Heart right ventricle (tissue), 16 donors: ENCODE results near the gene MS4A15. TPM values are rescaled to one million over a fixed set of nuclear protein-coding genes. Genes with fewer than 3 reads are reported as not detected.
A peak's percentile ranks its signal among the peaks of the same experiment; 100 is the strongest.

Experiments used
- ATAC-seq, 8 donors: fragments of 200-7000 bp; cut with Tn5 transposase; one replicate each; pipeline ENCODE4 v1.9.1; 2020; ENCODE audit warnings: mild to moderate bottlenecking in 8 of 8, moderate library complexity in 8 of 8, moderate number of reproducible peaks in 1 of 8
- DNase-seq, 2 donors: peaks; one replicate each; pipeline ENCODE4 v3.0.0-alpha.2; 2020
- H3K27ac ChIP-seq, 10 donors: fragments of 200-600 bp; sonication (generic) in 2 of 10; one replicate each; pipeline versions ENCODE4 v1.5.0 to v1.8.0; 2020 to 2022; ENCODE audit warnings: mild to moderate bottlenecking in 3 of 10
- H3K27me3 ChIP-seq, 7 donors: fragments of 200-600 bp; one replicate each; pipeline ENCODE4 v1.8.0; 2021 to 2022; ENCODE audit warnings: mild to moderate bottlenecking in 2 of 7
- H3K36me3 ChIP-seq, 9 donors: fragments of 200-600 bp; sonication (generic) in 1 of 9; one replicate each; pipeline versions ENCODE4 v1.5.0 to v1.8.0; 2020 to 2022; ENCODE audit warnings: mild to moderate bottlenecking in 2 of 9
- H3K4me1 ChIP-seq, 9 donors: fragments of 200-600 bp; sonication (generic) in 1 of 9; one replicate each; pipeline versions ENCODE4 v1.5.0 to v1.8.0; 2020 to 2022; ENCODE audit warnings: mild to moderate bottlenecking in 4 of 9
- H3K4me3 ChIP-seq, 10 donors: fragments of 200-600 bp; sonication (generic) in 2 of 10; one replicate each; pipeline versions ENCODE4 v1.5.0 to v1.8.0; 2020 to 2022; ENCODE audit warnings: mild to moderate bottlenecking in 7 of 10, moderate library complexity in 2 of 10
- H3K9me3 ChIP-seq, 11 donors: fragments of 200-600 bp in 10 of 11; sonication (generic) in 2 of 11; one replicate each; pipeline versions ENCODE4 v1.5.0 to v1.8.0; 2013 to 2022; ENCODE audit warnings: mild to moderate bottlenecking in 2 of 11, control low read depth in 1 of 11, moderate library complexity in 1 of 11
- CTCF ChIP-seq, 9 donors: fragments of 200-600 bp; sonication (generic) in 2 of 9; IDR thresholded peaks; one replicate each; pipeline versions ENCODE4 v1.5.0 to v1.8.0; 2021 to 2022; ENCODE audit warnings: antibody characterized with exemption in 9 of 9, mild to moderate bottlenecking in 5 of 9, moderate library complexity in 1 of 9
- WGBS, 2 donors: extraction: QIAGEN DNeasy Blood & Tissue Kit; methylation state at CpG; one replicate each; pipeline ENCODE4 v1.1.7; 2013; ENCODE audit warnings: inconsistent platforms in 1 of 2; 5-methylcytosine and 5-hydroxymethylcytosine counted together
- intact Hi-C, 10 donors: fragments of 100-400 bp; cut with DNase I; formaldehyde crosslinking; loops; one replicate each; pipeline versions ENCODE4 v1.11.1 to v1.14.2; 2022
- polyA plus RNA-seq, 2 donors: library from polyadenylated mRNA; stranded (reverse); fragments of 200-250 nt; gene quantifications; one replicate each; pipeline ENCODE4 v1.2.3, GENCODE V29; 2013
- total RNA-seq, 10 donors: library from RNA; stranded (reverse); fragmentation: NEBNext Ultra II Directional in 3 of 10; extraction: Animal tissue kit (Norgen Biotek cat#: 25700) in 3 of 10; gene quantifications; one replicate each; pipeline versions ENCODE4 v1.2.1 to v1.2.4, GENCODE V29; 2021 to 2023
- donor health status: Arrhythmogenic right ventricular cardiomyopathy.
- donor health status: ischemic (EF 13 %, LVEDD 7.1; RV severe dilation, severe dysfunction).
- donor health status: healthy with polysubstance abuse.
- donor health status: DM: no; HTN: yes; CAD: no.
- donor health status: DM: no; HTN: no; CAD: no.
- donor health status: ischemic (EF 25% LVEDD 6.9; RV normal size, moderate dysfunction).
- donor health status: ischemic (EF 25% LVEDD 5.7; RV mildly dilated, moderate dysfunction).
- donor health status: healthy.
- donor health status: DM: yes; HTN: yes; CAD: no.
- donor health status: Ischemic cardiomyopathy.
- donor health status: ischemic (EF 35%, LVEDD 5.7; RV mildly dilated, moderate dysfunction).
- donor health status: nonischemic (EF 11% LVEDD 7.7; RV severe dilation, severe dysfunction).
- donor health status: DM: yes; HTN: yes; CAD: no.
- donor health status: PGD.
- donor health status: ischemic (EF 29% LVEDD 5.4; RV normal size, mild dysfunction).
- donor health status: nonischemic (EF 23%, LVEDD 6.1; RV moderate dilation, normal function).

The MS4A15 gene
- total and polyA plus RNA-seq, 12 donors, result not detected

- DNase-seq (no peak), ATAC-seq (no peak)
- no peak overlapping the region for H3K4me3 ChIP-seq
- no peaks in the 10 kb centered on the region for H3K27me3 ChIP-seq
- no peaks in the 10 kb centered on the region for H3K9me3 ChIP-seq
- TF ChIP-seq CTCF (IDR thresholded peaks at IDR 0.05), result no peak
- H3K36me3 ChIP-seq, result no peaks in the 10 kb centered on the region
- H3K4me1 ChIP-seq, result peaks cover 4 to 32% (median 20%) of the 10 kb centered on the region in 9 donors
- 91 to 93% methylated on average over 7 of the region's 7 CpGs for WGBS, 2 donors
- intact Hi-C loops, result loop anchor here in 1 of 10 donors (5.0 kb wide), 1 partner anchor 108 kb away; no protein-coding TSS in a partner anchor
- no peak overlapping the region for H3K27ac ChIP-seq
Measured at GRCh38 chr11:60783911-60784310, 27.2 kb downstream of the MS4A15 start.

GRCh38 chr11:60785136-60785535 lies 28.5 kb downstream of the MS4A15 start, which contains the start of gene MS4A10:
TSS of gene MS4A10 (plus strand) at chr11:60785333. CDS start at chr11:60790336, 5,003 bp downstream.
- Histone ChIP-seq H3K36me3 (no peaks in the 10 kb centered on the region), H3K27ac (no peak within 1 kb of the TSS), H3K4me1 (peaks cover 4 to 32% (median 20%) of the 10 kb centered on the region in 9 donors), H3K27me3 (no peaks in the 10 kb centered on the region), H3K9me3 (no peaks in the 10 kb centered on the region), H3K4me3 (no peak within 1 kb of the TSS)
- ATAC-seq, result no peak
- no peak for TF ChIP-seq CTCF (IDR thresholded peaks at IDR 0.05)
- no peak for DNase-seq
- WGBS, 2 donors, result 63 to 67% methylated on average over 9 of the region's 9 CpGs
- intact Hi-C loops, result no loop called here

DNA sequence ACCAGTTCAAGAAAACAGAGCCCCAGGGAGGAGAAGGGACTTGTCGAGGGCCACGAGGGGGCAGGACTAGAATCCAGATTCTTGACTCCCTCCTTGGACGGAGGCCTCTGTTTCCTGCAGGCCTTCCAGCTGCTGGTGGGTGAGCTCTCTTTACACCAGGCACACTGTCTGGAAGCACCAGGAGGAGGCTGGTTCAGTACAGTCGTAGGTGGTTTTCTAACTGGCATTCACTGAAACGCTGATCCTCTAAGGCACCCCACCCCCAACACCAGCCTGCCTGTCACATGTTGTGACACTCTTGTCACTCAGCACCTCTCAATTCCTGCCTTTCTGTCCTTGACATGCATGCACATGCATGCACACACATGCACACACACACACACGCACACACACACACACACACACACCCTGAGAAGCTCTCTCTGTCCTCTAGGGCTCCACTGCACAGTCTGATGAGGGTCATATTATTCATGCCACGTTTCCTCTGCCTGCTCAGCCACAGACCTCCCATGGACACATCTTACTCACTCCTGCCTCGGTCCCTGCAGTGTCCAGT lies 29.2 kb downstream of the MS4A15 start:
- no peak for TF ChIP-seq CTCF (IDR thresholded peaks at IDR 0.05)
- H3K27ac ChIP-seq, result no peak overlapping the region
- WGBS, 2 donors, result 55 to 62% methylated on average over 8 of the region's 8 CpGs
- no peak for DNase-seq
- no peak overlapping the region for H3K4me3 ChIP-seq
- peaks cover 4 to 32% (median 20%) of the 10 kb centered on the region in 9 donors for H3K4me1 ChIP-seq
- H3K27me3 ChIP-seq, result no peaks in the 10 kb centered on the region
- no peaks in the 10 kb centered on the region for H3K9me3 ChIP-seq
- no peaks in the 10 kb centered on the region for H3K36me3 ChIP-seq
- intact Hi-C loops, result no loop called here
- peak in 3 of 8 donors; percentile 13 to 40 (median 13) for ATAC-seq

- ATAC-seq, result peak; percentile 69 to 89 (median 84)
- peak overlapping the region in 4 of 10 donors; percentile 26 to 52 (median 46) for H3K27ac ChIP-seq
Measured at GRCh38 chr11:60786811-60787567, 30.3 kb downstream of the MS4A15 start.

More at GRCh38 chr11:60786811-60787567, 30.3 kb downstream of the MS4A15 start:
- intact Hi-C loops, result no loop called here
- peaks cover 0 to 6% (median 0%) of the 10 kb centered on the region in 11 donors for H3K9me3 ChIP-seq
- peaks cover 4 to 32% (median 20%) of the 10 kb centered on the region in 9 donors for H3K4me1 ChIP-seq
- peak in 1 of 9 donors; percentile 9 for TF ChIP-seq CTCF (IDR thresholded peaks at IDR 0.05)
- H3K4me3 ChIP-seq, result no peak overlapping the region
- H3K36me3 ChIP-seq, result no peaks in the 10 kb centered on the region
- no peaks in the 10 kb centered on the region for H3K27me3 ChIP-seq
- WGBS, 2 donors, result 37% methylated on average over 15 of the region's 15 CpGs
- peak; percentile 72 to 85 for DNase-seq
